WTC11 (cell line): ENCODE results near the gene ATL3. TPM values are rescaled to one million over a fixed set of nuclear protein-coding genes. Genes with fewer than 3 reads are reported as not detected.
A peak's percentile ranks its signal among the peaks of the same experiment; 100 is the strongest.

ENCODE experiments used
- ATAC-seq: fragments of 200-7000 bp; cut with Tn5 transposase; 2 replicates; pipeline ENCODE4 v1.10.0; 2021; ENCODE audit warnings: mild to moderate bottlenecking, moderate library complexity
- CTCF ChIA-PET: fragments of 300-600 bp; sonication (Branson Sonifier 250); formaldehyde crosslinking; loops from one replicate; lab custom pipeline; 2021; ENCODE audit warnings: antibody characterized with exemption; lab: Charles Lee
- POLR2A ChIA-PET: fragments of 350-600 bp; sonication (Branson Sonifier 250); formaldehyde crosslinking; loops from one replicate; lab custom pipeline; 2021; ENCODE audit warnings: antibody characterized with exemption; lab: Charles Lee
- DNase-seq: peaks from one replicate; pipeline ENCODE4 v3.0.0; 2021; ENCODE audit warnings: low spot score
- H3K27ac Mint-ChIP-seq: 2 replicates; pipeline ENCODE4 v1.8.0; 2021; ENCODE audit warnings: mixed read lengths
- H3K27me3 Mint-ChIP-seq: 2 replicates; pipeline ENCODE4 v1.8.0; 2021; ENCODE audit warnings: low read depth, mild to moderate bottlenecking, moderate library complexity, mixed read lengths
- H3K36me3 Mint-ChIP-seq: 2 replicates; pipeline ENCODE4 v1.8.0; 2021; ENCODE audit warnings: mixed read lengths
- H3K4me1 Mint-ChIP-seq: 2 replicates; pipeline ENCODE4 v1.8.0; 2022; ENCODE audit warnings: mixed read lengths
- H3K4me3 Mint-ChIP-seq: 2 replicates; pipeline ENCODE4 v1.8.0; 2021; ENCODE audit warnings: mild to moderate bottlenecking, moderate library complexity, mixed read lengths
- H3K9me3 Mint-ChIP-seq: 2 replicates; pipeline ENCODE4 v1.8.0; 2021; ENCODE audit warnings: mixed read lengths
- ATF2 ChIP-seq: sonication (generic); formaldehyde crosslinking; IDR thresholded peaks from 2 replicates; pipeline ENCODE4 v1.8.1; 2022; ENCODE audit warnings: low read depth, missing genetic modification reagents, borderline replicate concordance
- CTCF ChIP-seq: fragments of 200-600 bp; IDR thresholded peaks from 2 replicates; pipeline ENCODE4 v1.8.0; 2022; ENCODE audit warnings: antibody characterized with exemption
- ESRRA ChIP-seq: sonication (generic); formaldehyde crosslinking; IDR thresholded peaks from 2 replicates; pipeline ENCODE4 v1.8.1; 2022; ENCODE audit warnings: mild to moderate bottlenecking, missing genetic modification reagents, borderline replicate concordance
- FOXJ3 ChIP-seq: sonication (generic); formaldehyde crosslinking; IDR thresholded peaks from 2 replicates; pipeline ENCODE4 v1.9.0; 2021; ENCODE audit warnings: missing genetic modification reagents, mild to moderate bottlenecking, borderline replicate concordance
- FOXP4 ChIP-seq: sonication (generic); formaldehyde crosslinking; IDR thresholded peaks from 2 replicates; pipeline ENCODE4 v1.8.0; 2022; ENCODE audit warnings: mild to moderate bottlenecking, missing genetic modification reagents
- GRHL2 ChIP-seq: fragments of 250-450 bp; sonication (Bioruptor Pico); IDR thresholded peaks from 2 replicates; pipeline ENCODE4 v1.8.0; 2022; ENCODE audit warnings: mild to moderate bottlenecking, moderate library complexity; ENCODE audit not compliant: insufficient replicate concordance, severe bottlenecking
- IRF1 ChIP-seq: sonication (generic); formaldehyde crosslinking; IDR thresholded peaks from 2 replicates; pipeline ENCODE4 v1.8.0; 2023; ENCODE audit warnings: missing genetic modification reagents
- MYBL2 ChIP-seq: sonication (generic); formaldehyde crosslinking; IDR thresholded peaks from 2 replicates; pipeline ENCODE4 v1.8.1; 2023; ENCODE audit warnings: mild to moderate bottlenecking, moderate library complexity, missing genetic modification reagents
- ZMAT4 ChIP-seq: fragments of 250-450 bp; sonication (Bioruptor Pico); IDR thresholded peaks from 2 replicates; pipeline ENCODE4 v1.9.0; 2021; ENCODE audit warnings: mild to moderate bottlenecking
- ZNF281 ChIP-seq: sonication (generic); formaldehyde crosslinking; IDR thresholded peaks from 2 replicates; pipeline ENCODE4 v1.8.0; 2023; ENCODE audit warnings: mild to moderate bottlenecking, missing genetic modification reagents
- ZNF317 ChIP-seq: sonication (generic); formaldehyde crosslinking; IDR thresholded peaks from 2 replicates; pipeline ENCODE4 v1.8.1; 2023; ENCODE audit warnings: low read depth, mild to moderate bottlenecking, moderate library complexity, missing genetic modification reagents, borderline replicate concordance
- total RNA-seq: library from RNA; stranded (reverse); gene quantifications from 3 replicates; pipeline ENCODE4 v1.2.3, GENCODE V29; 2021

ATL3 gene
- total RNA-seq, 1 experiment from 2014 or later: 32.1 TPM

GRCh38 chr11:63590024-63590788 is 81.0 kb downstream of the ATL3 start:
- Mint-ChIP-seq H3K27me3 (no peaks in the 10 kb centered on the region), H3K27ac (peak overlapping the region; percentile 56), H3K4me1 (peaks cover 12% of the 10 kb centered on the region), H3K9me3 (peaks cover 4% of the 10 kb centered on the region; the same call in 1 of the 2 replicates), H3K36me3 (peaks cover 86% of the 10 kb centered on the region), H3K4me3 (no peak overlapping the region)
- ATAC-seq (no peak), DNase-seq (no peak)
- TF ChIP-seq ATF2 (CRISPR knock-in tag) (no peak), FOXP4 (CRISPR knock-in tag) (no peak), ESRRA (no peak)
- ChIA-PET CTCF (interaction anchor here (0.6 kb wide), 1 partner anchor 248 kb away, joined by 3 read pairs; no protein-coding TSS in a partner anchor), POLR2A (no interaction called here)

- CTCF ChIA-PET: no interaction called here
- no peak overlapping the region for H3K4me3 Mint-ChIP-seq
- TF ChIP-seq FOXJ3 (CRISPR knock-in tag) (no peak), GRHL2 (CRISPR knock-in tag) (no peak), ZNF281 (CRISPR knock-in tag) (no peak), IRF1 (no peak), CTCF (no peak), MYBL2 (CRISPR knock-in tag) (no peak), ZNF317 (CRISPR knock-in tag) (no peak), ZMAT4 (no peak)
- H3K36me3 Mint-ChIP-seq: peaks cover 85% of the 10 kb centered on the region
- H3K27ac Mint-ChIP-seq: no peak overlapping the region
- DNase-seq (no peak), ATAC-seq (no peak)
- peaks cover 8% of the 10 kb centered on the region for H3K4me1 Mint-ChIP-seq
- POLR2A ChIA-PET: no interaction called here
- H3K27me3 Mint-ChIP-seq: no peaks in the 10 kb centered on the region
- peaks cover 5% of the 10 kb centered on the region; the same call in 1 of the 2 replicates for H3K9me3 Mint-ChIP-seq
Measured at GRCh38 chr11:63589000-63589399, 82.2 kb downstream of the ATL3 start.
